Measurements from ENCODE around the gene RPL36AL.
"Not testable (repeated sequence)": the region's sequence is repeated elsewhere in the genome, so short reads cannot be mapped to it uniquely, and the experiment has no call there.

The RPL36AL gene

GRCh38 chr14:49623941-49624839, 3.8 kb upstream of the RPL36AL start:
- TF ChIP-seq CTCF (IDR thresholded peaks at IDR 0.05; ENCODE audit: low read length, missing control alignments): no peak
- no peak for DNase-seq (ENCODE audit: low read depth)
- no peak overlapping the region for H3K4me3 ChIP-seq (replicated peaks; ENCODE audit: low read depth, low read length)

- DNase-seq (ENCODE audit: low read depth): no peak
- peak overlapping the region; percentile 93 for H3K4me3 ChIP-seq (replicated peaks; ENCODE audit: low read depth, low read length)
- no peak for TF ChIP-seq CTCF (IDR thresholded peaks at IDR 0.05; ENCODE audit: low read length, missing control alignments)
Measured at GRCh38 chr14:49623387-49623786, 3.0 kb upstream of the RPL36AL start.

- no peak for TF ChIP-seq CTCF (IDR thresholded peaks at IDR 0.05; ENCODE audit: low read length, missing control alignments)
- DNase-seq (ENCODE audit: low read depth): no peak
- peak overlapping the region; percentile 93 for H3K4me3 ChIP-seq (replicated peaks; ENCODE audit: low read depth, low read length)
Measured at GRCh38 chr14:49622022-49622607, 1.7 kb upstream of the RPL36AL start.

- peak overlapping the region; percentile 93 for H3K4me3 ChIP-seq (replicated peaks; ENCODE audit: low read depth, low read length)
- TF ChIP-seq CTCF (IDR thresholded peaks at IDR 0.05; ENCODE audit: low read length, missing control alignments): no peak
- DNase-seq (ENCODE audit: low read depth): peak; percentile 61
Measured at GRCh38 chr14:49621114-49621881, 872 bp upstream of the RPL36AL start.

- no peak for DNase-seq (ENCODE audit: low read depth)
- TF ChIP-seq CTCF (IDR thresholded peaks at IDR 0.05; ENCODE audit: low read length, missing control alignments): no peak
- peak overlapping the region; percentile 93 for H3K4me3 ChIP-seq (replicated peaks; ENCODE audit: low read depth, low read length)
Measured at GRCh38 chr14:49619730-49620129, 696 bp downstream of the RPL36AL start.

GRCh38 chr14:49619273-49619672, 1.2 kb downstream of the RPL36AL start:
- peak overlapping the region; percentile 93 for H3K4me3 ChIP-seq (replicated peaks; ENCODE audit: low read depth, low read length)
- not testable (repeated sequence) for DNase-seq (ENCODE audit: low read depth)
